HG03558 (cell line): ENCODE data around the gene MYB.

ENCODE experiments used
- ATAC-seq: cut with Tn5 transposase; IDR thresholded peaks from one replicate; pipeline ENCODE4 v1.9.1; 2021; ENCODE audit warnings: moderate number of reproducible peaks; ENCODE audit not compliant: unreplicated experiment; ENCODE audit errors: extremely low read depth

Gene MYB

GRCh38 chr6:135212935-135213334 lies 31.8 kb downstream of the MYB start:
- no peak for ATAC-seq

GRCh38 chr6:135213616-135214015 lies 32.5 kb downstream of the MYB start:
- ATAC-seq: no peak

- ATAC-seq: no peak
Observed at GRCh38 chr6:135215160-135215559, 34.1 kb downstream of the MYB start.

GRCh38 chr6:135215563-135215962 lies 34.5 kb downstream of the MYB start:
- no peak for ATAC-seq

GRCh38 chr6:135217663-135218062 lies 36.6 kb downstream of the MYB start:
- no peak for ATAC-seq

- no peak for ATAC-seq
Observed at GRCh38 chr6:135219346-135219745, 38.2 kb downstream of the MYB start.

GRCh38 chr6:135221042-135221441 lies 39.9 kb downstream of the MYB start:
- no peak for ATAC-seq

GRCh38 chr6:135221505-135221904 lies 40.4 kb downstream of the MYB start:
- ATAC-seq: no peak

GRCh38 chr6:135222623-135223022 lies 41.5 kb downstream of the MYB start:
- ATAC-seq: no peak

- no peak for ATAC-seq
Observed at GRCh38 chr6:135224037-135224647, 43.0 kb downstream of the MYB start.

- ATAC-seq: no peak
Observed at GRCh38 chr6:135225911-135226310, 44.8 kb downstream of the MYB start.

GRCh38 chr6:135226537-135226936 lies 45.4 kb downstream of the MYB start:
- peak; percentile 58 for ATAC-seq

- no peak for ATAC-seq
Observed at GRCh38 chr6:135227349-135227748, 46.2 kb downstream of the MYB start.

GRCh38 chr6:135227758-135228157 lies 46.6 kb downstream of the MYB start:
- no peak for ATAC-seq

- ATAC-seq: no peak
Observed at GRCh38 chr6:135228486-135228885, 47.4 kb downstream of the MYB start.

GRCh38 chr6:135229996-135230395 lies 48.9 kb downstream of the MYB start:
- no peak for ATAC-seq

GRCh38 chr6:135230711-135231468 lies 49.8 kb downstream of the MYB start:
- no peak for ATAC-seq

- no peak for ATAC-seq
Observed at GRCh38 chr6:135231469-135231844, 50.3 kb downstream of the MYB start.

- no peak for ATAC-seq
Observed at GRCh38 chr6:135233686-135234491, 52.8 kb downstream of the MYB start.

GRCh38 chr6:135234492-135234780 lies 53.3 kb downstream of the MYB start:
- ATAC-seq: no peak

- ATAC-seq: no peak
Observed at GRCh38 chr6:135235716-135236115, 54.6 kb downstream of the MYB start.
